GM10847 (cell line): ENCODE measurements around the gene FRMD4B.

Experiments used
- POLR2A ChIP-seq: IDR thresholded peaks from 2 replicates; pipeline ENCODE4 v1.6.1; 2011; ENCODE audit not compliant: insufficient read length; ENCODE audit errors: extremely low read depth

The FRMD4B gene

GRCh38 chr3:69352305-69353087 is 33.4 kb downstream of the FRMD4B start:
- TF ChIP-seq POLR2A: no peak

- TF ChIP-seq POLR2A: no peak
Observed at GRCh38 chr3:69343875-69344274, 42.0 kb downstream of the FRMD4B start.

DNA sequence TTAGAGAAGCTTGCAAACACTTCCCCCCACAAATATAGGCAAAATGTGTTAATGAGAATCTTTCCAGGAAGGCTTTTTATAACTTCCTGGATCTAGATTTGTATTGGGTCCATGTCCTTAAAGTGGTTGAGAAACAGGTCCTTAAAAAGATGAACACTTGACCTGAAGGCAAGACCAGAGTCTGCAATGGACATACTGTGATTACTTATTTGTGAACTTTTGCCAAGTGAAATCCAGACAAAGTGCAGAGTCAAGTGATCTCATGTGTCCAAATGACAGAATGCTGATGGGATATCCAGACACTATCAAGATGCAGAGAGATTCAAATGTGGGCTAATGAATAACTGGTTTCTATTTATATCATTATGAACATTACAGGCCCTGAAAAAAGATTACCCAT is 43.8 kb downstream of the FRMD4B start:
- no peak for TF ChIP-seq POLR2A

- TF ChIP-seq POLR2A: no peak
Observed at GRCh38 chr3:69339760-69340159, 46.1 kb downstream of the FRMD4B start.

DNA sequence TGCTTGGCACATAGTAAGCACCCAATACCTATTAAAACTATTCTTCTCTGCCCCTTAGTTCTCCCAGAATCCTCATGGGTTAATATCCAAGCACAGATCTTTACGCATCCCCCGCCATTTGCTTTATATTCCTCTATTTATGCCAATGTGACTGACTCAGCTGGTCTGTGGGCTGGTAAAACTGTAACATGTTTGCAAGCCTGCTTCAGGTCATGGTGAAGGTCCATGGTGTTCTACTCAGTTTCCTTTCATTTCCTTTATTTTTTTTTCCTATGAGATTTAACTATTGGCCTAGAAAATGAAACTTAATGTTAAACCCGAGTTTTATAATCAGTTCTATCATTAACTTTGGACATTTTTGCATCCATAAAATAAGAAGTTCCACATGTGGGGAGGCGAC is 47.0 kb downstream of the FRMD4B start:
- TF ChIP-seq POLR2A: no peak

- TF ChIP-seq POLR2A: no peak
Observed at GRCh38 chr3:69332934-69333333, 53.0 kb downstream of the FRMD4B start.

DNA sequence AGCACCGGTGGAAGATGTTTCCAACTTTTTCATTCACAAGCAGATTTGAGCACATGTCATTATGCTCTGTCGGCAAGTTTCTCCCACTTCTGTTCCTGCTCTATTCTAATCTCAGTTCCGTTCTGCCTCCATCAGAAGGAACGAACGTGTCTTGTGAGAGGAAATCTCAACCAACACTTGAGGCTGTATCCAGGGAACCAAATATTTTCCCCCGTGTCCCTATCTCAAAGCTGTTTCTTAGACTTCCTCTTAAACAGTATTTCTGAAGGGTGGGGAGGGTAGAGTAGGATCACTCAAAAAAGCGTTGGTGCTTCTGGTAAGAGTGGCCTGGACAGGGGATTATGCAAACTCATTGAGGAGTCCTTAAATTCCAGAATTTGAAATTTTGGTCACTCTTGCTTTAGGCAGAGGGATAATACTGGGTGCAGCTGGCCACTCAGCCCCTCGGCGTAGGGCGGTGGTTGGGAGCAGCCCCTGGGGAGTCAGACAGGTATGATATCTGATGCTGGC is 54.9 kb downstream of the FRMD4B start:
- TF ChIP-seq POLR2A: no peak

DNA sequence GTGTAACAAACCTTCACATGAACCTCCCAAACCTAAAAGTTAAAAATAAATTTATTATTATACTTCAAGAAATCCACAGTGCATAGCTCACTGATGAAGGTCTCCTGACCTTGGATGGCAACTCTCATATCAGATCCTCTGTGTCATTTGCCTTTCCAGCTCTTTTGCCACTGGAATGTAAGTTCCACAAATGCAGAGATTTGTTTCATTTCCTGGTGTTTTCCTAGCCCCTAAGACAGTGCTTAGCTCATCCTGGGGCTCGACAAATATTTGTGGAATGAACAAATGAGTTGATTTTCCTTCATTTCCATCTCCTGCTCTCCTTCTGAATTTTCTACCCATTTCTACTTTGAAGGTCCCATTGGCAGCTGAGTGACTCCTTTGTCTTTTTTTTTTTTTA is 56.0 kb downstream of the FRMD4B start:
- TF ChIP-seq POLR2A: no peak

DNA sequence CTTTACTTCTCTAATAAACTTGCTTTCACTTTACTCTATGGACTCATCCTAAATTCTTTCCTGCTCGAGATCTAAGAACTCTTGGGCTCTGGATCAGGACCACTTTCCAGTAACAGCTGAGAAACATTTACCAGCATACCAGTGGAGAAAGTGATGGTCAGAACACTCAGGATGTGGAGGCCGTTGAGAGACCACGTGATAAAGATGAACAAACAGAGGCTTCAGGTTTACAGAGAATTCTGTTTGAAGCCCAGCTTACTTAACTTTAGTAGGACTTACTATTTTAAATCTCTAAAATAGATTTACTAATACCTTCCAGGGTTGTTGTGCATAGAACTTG is 57.0 kb downstream of the FRMD4B start:
- TF ChIP-seq POLR2A: no peak

GRCh38 chr3:69328103-69328962 is 57.6 kb downstream of the FRMD4B start:
- no peak for TF ChIP-seq POLR2A

GRCh38 chr3:69326855-69327300 is 59.0 kb downstream of the FRMD4B start:
- no peak for TF ChIP-seq POLR2A

DNA sequence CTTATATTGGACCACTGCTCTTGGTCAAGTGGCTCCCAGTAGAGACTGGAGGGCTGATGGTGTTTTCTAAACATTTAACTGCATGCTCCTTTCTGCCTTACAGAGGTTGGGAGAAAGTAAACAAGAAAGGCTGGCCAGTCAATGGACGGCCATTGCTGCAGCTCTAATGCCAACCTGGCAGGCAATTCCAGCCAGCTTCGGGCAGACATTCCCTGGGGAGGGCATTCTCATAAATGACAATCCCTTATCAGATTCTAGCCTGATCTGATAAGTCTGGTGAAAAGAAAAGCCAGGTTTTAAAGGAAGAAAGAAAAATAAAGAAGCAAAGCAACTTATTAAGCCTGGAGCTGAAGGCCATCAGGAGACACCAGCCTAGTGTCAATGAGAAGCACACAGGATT is 60.7 kb downstream of the FRMD4B start:
- TF ChIP-seq POLR2A: no peak

DNA sequence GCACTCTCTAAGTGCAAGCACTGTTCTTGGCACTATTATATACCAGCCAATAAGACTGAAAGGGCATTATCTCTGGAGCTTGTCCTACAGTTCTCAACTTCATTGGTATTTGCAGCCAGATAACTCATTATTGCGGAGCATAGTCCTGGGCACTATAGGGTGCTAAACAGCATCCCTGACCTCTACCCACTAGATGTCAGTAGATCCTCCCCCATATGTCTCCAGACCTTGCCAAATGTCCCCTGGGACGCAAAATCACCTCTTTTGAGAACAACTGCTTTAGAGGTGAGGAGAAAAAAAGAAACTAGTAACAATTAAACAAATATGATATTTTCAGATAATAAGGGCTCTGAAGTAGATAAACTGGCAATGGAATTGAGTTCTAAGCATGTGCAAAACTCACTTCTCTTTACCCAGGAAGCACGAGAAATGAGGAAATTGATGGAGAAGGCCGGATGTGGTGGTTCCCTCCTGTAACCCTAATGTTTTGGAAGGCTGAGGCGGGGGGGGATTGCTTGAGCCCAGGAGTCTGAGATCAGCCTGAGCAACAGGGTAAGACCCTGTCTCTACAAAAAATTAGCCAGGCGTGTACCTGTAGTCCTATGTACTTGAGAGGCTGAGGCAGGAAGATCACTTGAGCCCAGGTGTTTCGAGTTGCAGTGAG is 61.4 kb downstream of the FRMD4B start:
- no peak for TF ChIP-seq POLR2A

- no peak for TF ChIP-seq POLR2A
Observed at GRCh38 chr3:69323941-69324340, 61.9 kb downstream of the FRMD4B start.

DNA sequence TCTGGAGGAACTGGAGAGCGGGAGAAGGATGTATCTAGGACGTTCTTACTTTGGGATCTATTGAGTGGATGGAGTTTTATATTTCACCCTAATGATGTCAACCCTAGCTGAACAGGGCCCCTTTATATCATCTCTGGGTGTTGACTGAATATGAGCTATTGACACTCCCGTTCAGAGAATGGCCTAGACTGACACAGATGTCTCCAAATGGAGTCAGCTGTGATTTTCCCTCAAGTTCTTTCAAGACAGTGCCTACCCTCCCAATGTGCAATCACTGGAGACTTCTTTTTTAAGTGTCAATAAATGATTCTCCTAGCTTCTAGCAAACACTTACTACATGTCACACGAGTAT is 63.8 kb downstream of the FRMD4B start:
- TF ChIP-seq POLR2A: no peak
